ENCODE measurements around the gene SALL2.
"Not testable (repeated sequence)": the region's sequence is repeated elsewhere in the genome, so short reads cannot be mapped to it uniquely, and the experiment has no call there.

Gene SALL2

GRCh38 chr14:21525962-21526671 lies at the start of gene SALL2:
Gene SALL2 (minus strand): TSS chr14:21526346. CDS start chr14:21526127, 219 bp downstream.
- no peak for DNase-seq

GRCh38 chr14:21575661-21576060 lies 49.5 kb upstream of the SALL2 start:
- no peak for DNase-seq

GRCh38 chr14:21572604-21573003 lies 46.5 kb upstream of the SALL2 start:
- DNase-seq, result no peak

GRCh38 chr14:21558703-21559170 lies 32.6 kb upstream of the SALL2 start:
- no peak for DNase-seq

- DNase-seq, result peak; percentile 85
Measured at GRCh38 chr14:21557084-21557901, 31.1 kb upstream of the SALL2 start.

- DNase-seq, result no peak
Measured at GRCh38 chr14:21556378-21557083, 30.4 kb upstream of the SALL2 start.

- no peak for DNase-seq
Measured at GRCh38 chr14:21553266-21553665, 27.1 kb upstream of the SALL2 start.

- DNase-seq, result not testable (repeated sequence)
Measured at GRCh38 chr14:21544588-21544987, 18.4 kb upstream of the SALL2 start.

- DNase-seq, result peak; percentile 58
Measured at GRCh38 chr14:21543963-21544362, 17.8 kb upstream of the SALL2 start.

- DNase-seq, result peak; percentile 67
Measured at GRCh38 chr14:21543521-21543960, 17.4 kb upstream of the SALL2 start.

GRCh38 chr14:21541413-21542074 lies 15.4 kb upstream of the SALL2 start:
- no peak for DNase-seq

GRCh38 chr14:21539189-21539940 lies 13.2 kb upstream of the SALL2 start:
- DNase-seq, result no peak

GRCh38 chr14:21537090-21537424 lies 10.9 kb upstream of the SALL2 start:
- DNase-seq, result no peak

- peak; percentile 61 for DNase-seq
Measured at GRCh38 chr14:21536418-21537089, 10.4 kb upstream of the SALL2 start.

- no peak for DNase-seq
Measured at GRCh38 chr14:21535545-21536417, 9.6 kb upstream of the SALL2 start.

GRCh38 chr14:21534576-21534975 lies 8.4 kb upstream of the SALL2 start:
- DNase-seq, result no peak

GRCh38 chr14:21533294-21533693 lies 7.1 kb upstream of the SALL2 start:
- no peak for DNase-seq

GRCh38 chr14:21529515-21529914 lies 3.4 kb upstream of the SALL2 start:
- no peak for DNase-seq

GRCh38 chr14:21528381-21529348 lies 2.5 kb upstream of the SALL2 start:
- no peak for DNase-seq
